ENCODE data around the gene WFDC2. TPM values are rescaled to one million over a fixed set of nuclear protein-coding genes. Genes with fewer than 3 reads are reported as not detected.

The WFDC2 gene
- total and polyA plus RNA-seq, 2 of the 8 experiments (the other 6 are each of a cell fraction or from before 2014, with no cell fraction given), result 77.9 to 137 TPM

DNA sequence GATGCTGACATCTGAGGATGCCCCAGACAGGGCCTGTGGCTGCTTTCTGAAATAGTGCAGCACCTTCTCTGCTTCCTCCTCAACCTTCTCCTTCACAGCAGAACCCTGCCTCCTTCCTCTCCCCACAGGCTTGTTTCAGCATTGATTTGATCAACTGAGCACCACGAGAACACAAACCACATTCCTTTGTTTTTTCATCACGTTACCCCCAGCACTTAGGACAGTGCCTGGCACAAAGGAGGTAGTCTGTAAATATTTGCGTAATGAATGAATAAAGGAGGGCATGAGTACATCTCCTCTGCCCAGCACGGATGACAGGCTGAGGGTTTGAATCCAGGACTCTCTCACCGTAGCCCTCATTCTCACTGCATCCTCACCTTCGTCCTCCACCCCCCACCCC, 21.3 kb upstream of the WFDC2 start:
- no peak overlapping the region for H3K4me3 ChIP-seq (ENCODE audit: extremely low read depth in 1 of 4, insufficient read depth in 2 of 4, low read depth in 3 of 4, low read length in 4 of 4)
- no peak overlapping the region for H2BK20ac ChIP-seq (ENCODE audit: low read length)
- H4K8ac ChIP-seq (ENCODE audit: extremely low read depth, insufficient read depth, low read length), result no peak overlapping the region
- H3K9me3 ChIP-seq (ENCODE audit: insufficient read depth in 2 of 2, low read depth in 1 of 2, low read length in 1 of 2), result no peaks in the 10 kb centered on the region
- POLR2A ChIA-PET (ENCODE audit: partially characterized antibody), result interaction anchor here (0.6 to 0.8 kb wide), 2 partner anchors 75 to 101 kb away, joined by 3 read pairs; no protein-coding TSS in a partner anchor
- no peak for DNase-seq (ENCODE audit: low read depth in 1 of 2, low spot score in 2 of 2)
- H4K20me1 ChIP-seq (replicated peaks in 1 of 2; ENCODE audit: control insufficient read depth in 1 of 2, insufficient read depth in 2 of 2, low read length in 2 of 2), result no peaks in the 10 kb centered on the region
- no peak overlapping the region for H3K56ac ChIP-seq (replicated peaks; ENCODE audit: insufficient read length, low read depth, low read length)
- CTCF ChIA-PET (ENCODE audit: partially characterized antibody), result interaction anchor here (0.6 to 16.4 kb wide), 6 partner anchors 13 to 130 kb away, joined by 3 to 317 read pairs (median 98); partner anchors contain the start of gene WFDC2
- H2AFZ ChIP-seq (ENCODE audit: low read length), result no peak overlapping the region
- no peak overlapping the region for H2AK5ac ChIP-seq (ENCODE audit: low read depth, low read length)
- no peak overlapping the region for H4K5ac ChIP-seq (ENCODE audit: insufficient read length, low read depth, low read length)
- no peak overlapping the region for H3K14ac ChIP-seq (ENCODE audit: insufficient read length)
- no peak overlapping the region for H2BK120ac ChIP-seq (replicated peaks; ENCODE audit: low read depth, low read length)
- no peaks in the 10 kb centered on the region for H3K79me1 ChIP-seq (ENCODE audit: low read depth, low read length)
- no peaks in the 10 kb centered on the region for H3K79me2 ChIP-seq (ENCODE audit: control insufficient read depth in 1 of 2, insufficient read depth in 2 of 2, low read length in 2 of 2)
- WGBS, 2 experiments (ENCODE audit: extremely low coverage in 1 of 2, insufficient coverage in 1 of 2, insufficient read length in 1 of 2, insufficient replicate concordance in 2 of 2, low coverage in 1 of 2, low lambda C conversion rate in 2 of 2, missing lambda C conversion rate in 1 of 2), result 70% methylated on average over 6 of the region's 6 CpGs; no CpG with 5 or more reads in 1 of the 2 experiments
- H3K27ac ChIP-seq (ENCODE audit: low read depth, low read length), result no peak overlapping the region
- no peak overlapping the region for H3K18ac ChIP-seq (ENCODE audit: extremely low read depth, low read length)
- no peak overlapping the region for H2BK15ac ChIP-seq (ENCODE audit: low read length)
- H3K4me1 ChIP-seq (replicated peaks in 1 of 4; ENCODE audit: control insufficient read depth in 3 of 4, insufficient read depth in 4 of 4, low read length in 3 of 4), result no peaks in the 10 kb centered on the region; a peak in 1 of 7 replicates
- H2BK12ac ChIP-seq (ENCODE audit: low read depth, low read length), result no peak overlapping the region
- H3K23ac ChIP-seq (ENCODE audit: insufficient read length), result no peak overlapping the region
- H4K91ac ChIP-seq (replicated peaks; ENCODE audit: insufficient read length, low read length), result no peak overlapping the region
- no peaks in the 10 kb centered on the region for H3K27me3 ChIP-seq (replicated peaks in 1 of 4; ENCODE audit: control insufficient read depth in 3 of 4, extremely low read depth in 1 of 4, insufficient read depth in 3 of 4, low read length in 3 of 4)
- no peaks in the 10 kb centered on the region for H3K23me2 ChIP-seq (ENCODE audit: low read depth, low read length)
- no peaks in the 10 kb centered on the region for H3K36me3 ChIP-seq (ENCODE audit: control insufficient read depth in 2 of 4, insufficient read depth in 4 of 4, low read length in 3 of 4)
- H3K4me2 ChIP-seq (ENCODE audit: insufficient read depth in 1 of 2, low read depth in 2 of 2, low read length in 2 of 2), result no peak overlapping the region
- FAIRE-seq, result no peak
- H3K9ac ChIP-seq (replicated peaks in 1 of 4; ENCODE audit: extremely low read depth in 1 of 4, low read depth in 3 of 4, low read length in 3 of 4), result no peak overlapping the region
- H2BK5ac ChIP-seq (ENCODE audit: low read depth, low read length), result no peak overlapping the region
- no peak for TF ChIP-seq FOSL1 (IDR thresholded peaks at IDR 0.05; ENCODE audit: insufficient read depth, low read depth, low read length)
- H3K4ac ChIP-seq (replicated peaks; ENCODE audit: insufficient read length, low read depth, low read length), result no peak overlapping the region

Data from H1 (cell line).